ENCODE results near the gene GPC4.
A peak's percentile ranks its signal among the peaks of the same experiment; 100 is the strongest.

The GPC4 gene

DNA sequence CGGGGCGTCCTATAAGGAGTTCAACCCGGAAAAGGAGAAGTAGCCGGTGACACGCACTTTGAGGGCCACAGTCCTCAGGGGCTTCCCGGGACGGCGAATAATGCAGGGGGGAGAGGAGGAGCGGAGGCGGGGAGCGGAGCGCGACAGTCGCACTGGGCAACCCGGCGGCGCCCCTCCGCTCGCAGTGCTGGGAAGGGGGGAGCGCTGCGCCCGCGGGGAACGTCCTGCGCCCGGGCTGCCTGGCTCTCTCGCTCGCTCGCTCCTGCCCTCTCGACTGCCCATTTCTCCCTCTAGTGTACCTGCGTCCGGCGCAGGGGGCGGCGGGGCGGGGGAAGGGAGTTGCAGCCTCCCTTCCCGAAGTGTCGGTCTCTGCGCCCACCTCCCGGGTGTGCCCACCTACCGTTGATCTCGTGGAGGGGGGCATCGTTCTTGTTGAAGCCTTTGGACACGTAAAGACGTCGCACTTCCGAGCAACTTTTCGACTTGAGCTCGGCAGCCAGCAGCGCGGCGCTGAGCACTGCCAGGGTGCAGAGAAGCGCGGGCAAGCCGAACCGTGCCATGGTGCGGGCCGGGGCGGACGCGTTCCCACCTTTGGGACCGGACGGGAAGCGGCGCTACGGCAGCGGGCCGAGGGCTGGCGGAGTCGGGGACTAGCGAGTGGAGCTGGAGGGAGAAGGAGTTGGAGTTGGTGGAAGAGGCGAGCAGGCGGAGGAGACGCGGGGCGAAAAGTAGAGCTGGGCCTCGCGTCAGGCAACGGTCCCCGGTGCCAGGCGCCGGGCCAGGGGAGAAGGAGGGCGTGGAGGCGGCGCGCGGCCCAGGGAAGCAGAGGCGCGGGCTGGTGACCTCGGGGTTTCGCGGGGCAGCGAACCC, 648 bp downstream of the GPC4 start:
- TF ChIP-seq RARB (CRISPR knock-in tag; IDR thresholded peaks at IDR 0.05) (no peak), BACH2 (CRISPR knock-in tag; IDR thresholded peaks at IDR 0.05; ENCODE audit: borderline replicate concordance) (no peak), ARNTL (CRISPR knock-in tag; IDR thresholded peaks at IDR 0.05; ENCODE audit: borderline replicate concordance, low read depth) (no peak)
- TF ChIP-seq, protein P1, sequence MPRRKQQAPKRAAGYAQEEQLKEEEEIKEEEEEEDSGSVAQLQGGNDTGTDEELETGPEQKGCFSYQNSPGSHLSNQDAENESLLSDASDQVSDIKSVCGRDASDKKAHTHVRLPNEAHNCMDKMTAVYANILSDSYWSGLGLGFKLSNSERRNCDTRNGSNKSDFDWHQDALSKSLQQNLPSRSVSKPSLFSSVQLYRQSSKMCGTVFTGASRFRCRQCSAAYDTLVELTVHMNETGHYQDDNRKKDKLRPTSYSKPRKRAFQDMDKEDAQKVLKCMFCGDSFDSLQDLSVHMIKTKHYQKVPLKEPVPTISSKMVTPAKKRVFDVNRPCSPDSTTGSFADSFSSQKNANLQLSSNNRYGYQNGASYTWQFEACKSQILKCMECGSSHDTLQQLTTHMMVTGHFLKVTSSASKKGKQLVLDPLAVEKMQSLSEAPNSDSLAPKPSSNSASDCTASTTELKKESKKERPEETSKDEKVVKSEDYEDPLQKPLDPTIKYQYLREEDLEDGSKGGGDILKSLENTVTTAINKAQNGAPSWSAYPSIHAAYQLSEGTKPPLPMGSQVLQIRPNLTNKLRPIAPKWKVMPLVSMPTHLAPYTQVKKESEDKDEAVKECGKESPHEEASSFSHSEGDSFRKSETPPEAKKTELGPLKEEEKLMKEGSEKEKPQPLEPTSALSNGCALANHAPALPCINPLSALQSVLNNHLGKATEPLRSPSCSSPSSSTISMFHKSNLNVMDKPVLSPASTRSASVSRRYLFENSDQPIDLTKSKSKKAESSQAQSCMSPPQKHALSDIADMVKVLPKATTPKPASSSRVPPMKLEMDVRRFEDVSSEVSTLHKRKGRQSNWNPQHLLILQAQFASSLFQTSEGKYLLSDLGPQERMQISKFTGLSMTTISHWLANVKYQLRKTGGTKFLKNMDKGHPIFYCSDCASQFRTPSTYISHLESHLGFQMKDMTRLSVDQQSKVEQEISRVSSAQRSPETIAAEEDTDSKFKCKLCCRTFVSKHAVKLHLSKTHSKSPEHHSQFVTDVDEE (CRISPR knock-in tag; IDR thresholded peaks at IDR 0.05) = no peak
- ATAC-seq = peak; percentile 40

DNA sequence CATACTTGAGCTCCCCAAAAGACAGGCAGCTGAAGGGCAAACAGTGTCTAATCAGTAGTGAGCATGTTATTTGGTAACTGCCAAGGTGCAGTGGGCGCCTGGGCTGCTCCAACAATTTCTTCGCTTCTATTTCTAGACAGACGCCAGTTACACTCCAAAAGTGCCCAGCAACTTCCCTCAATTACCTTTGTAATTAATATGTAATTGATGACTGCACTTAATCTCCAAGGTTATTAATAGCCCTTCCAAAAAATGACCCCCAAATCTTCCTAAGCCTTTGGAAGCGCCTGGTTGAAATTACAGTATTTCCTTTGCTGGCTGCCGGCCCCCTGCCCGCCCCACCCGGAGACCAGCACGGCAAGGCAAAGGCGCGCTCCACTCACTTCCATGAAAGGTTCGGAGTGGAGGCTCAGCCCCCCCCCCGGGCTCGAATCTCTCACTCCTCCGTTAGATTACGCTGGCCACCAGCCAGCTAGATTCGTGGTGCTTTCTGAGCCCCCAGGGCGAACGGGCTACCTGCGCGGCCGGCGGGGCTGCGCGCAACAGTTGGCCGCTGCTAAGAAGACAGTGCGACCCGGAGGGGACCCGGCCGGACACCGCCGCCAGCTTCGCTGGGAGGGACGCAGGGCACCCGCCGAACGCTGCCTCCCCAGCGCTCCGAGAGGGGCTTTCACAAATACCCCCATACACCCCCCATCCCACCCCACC, 1.9 kb downstream of the GPC4 start:
- TF ChIP-seq ZFP3 (CRISPR knock-in tag; IDR thresholded peaks at IDR 0.05) (no peak), CSDC2 (CRISPR knock-in tag; IDR thresholded peaks at IDR 0.05) (no peak), ZNF565 (CRISPR knock-in tag; conservative IDR thresholded peaks at IDR 0.05; ENCODE audit: low read depth) (no peak), ZNF8 (CRISPR knock-in tag; IDR thresholded peaks at IDR 0.05) (no peak), ZNF70 (CRISPR knock-in tag; IDR thresholded peaks at IDR 0.05) (no peak), ZC3H10 (CRISPR knock-in tag; IDR thresholded peaks at IDR 0.05) (no peak), TOX (CRISPR knock-in tag; IDR thresholded peaks at IDR 0.05; ENCODE audit: borderline replicate concordance) (no peak), ARNTL (CRISPR knock-in tag; IDR thresholded peaks at IDR 0.05; ENCODE audit: borderline replicate concordance, low read depth) (no peak), PPARA (CRISPR knock-in tag; IDR thresholded peaks at IDR 0.05; ENCODE audit: borderline replicate concordance) (no peak), RARB (CRISPR knock-in tag; IDR thresholded peaks at IDR 0.05) (no peak), ZFP30 (CRISPR knock-in tag; IDR thresholded peaks at IDR 0.05) (no peak), SNAI2 (CRISPR knock-in tag; IDR thresholded peaks at IDR 0.05) (no peak), OSR1 (CRISPR knock-in tag; IDR thresholded peaks at IDR 0.05) (no peak), ESRRG (CRISPR knock-in tag; IDR thresholded peaks at IDR 0.05) (no peak)
- TF ChIP-seq, protein P2, sequence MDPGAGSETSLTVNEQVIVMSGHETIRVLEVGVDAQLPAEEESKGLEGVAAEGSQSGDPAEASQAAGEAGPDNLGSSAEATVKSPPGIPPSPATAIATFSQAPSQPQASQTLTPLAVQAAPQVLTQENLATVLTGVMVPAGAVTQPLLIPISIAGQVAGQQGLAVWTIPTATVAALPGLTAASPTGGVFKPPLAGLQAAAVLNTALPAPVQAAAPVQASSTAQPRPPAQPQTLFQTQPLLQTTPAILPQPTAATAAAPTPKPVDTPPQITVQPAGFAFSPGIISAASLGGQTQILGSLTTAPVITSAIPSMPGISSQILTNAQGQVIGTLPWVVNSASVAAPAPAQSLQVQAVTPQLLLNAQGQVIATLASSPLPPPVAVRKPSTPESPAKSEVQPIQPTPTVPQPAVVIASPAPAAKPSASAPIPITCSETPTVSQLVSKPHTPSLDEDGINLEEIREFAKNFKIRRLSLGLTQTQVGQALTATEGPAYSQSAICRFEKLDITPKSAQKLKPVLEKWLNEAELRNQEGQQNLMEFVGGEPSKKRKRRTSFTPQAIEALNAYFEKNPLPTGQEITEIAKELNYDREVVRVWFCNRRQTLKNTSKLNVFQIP (CRISPR knock-in tag; IDR thresholded peaks at IDR 0.05; ENCODE audit: borderline replicate concordance, low read depth) = no peak
- TF ChIP-seq, protein P1 (CRISPR knock-in tag; IDR thresholded peaks at IDR 0.05) = no peak
- TF ChIP-seq, protein P3, sequence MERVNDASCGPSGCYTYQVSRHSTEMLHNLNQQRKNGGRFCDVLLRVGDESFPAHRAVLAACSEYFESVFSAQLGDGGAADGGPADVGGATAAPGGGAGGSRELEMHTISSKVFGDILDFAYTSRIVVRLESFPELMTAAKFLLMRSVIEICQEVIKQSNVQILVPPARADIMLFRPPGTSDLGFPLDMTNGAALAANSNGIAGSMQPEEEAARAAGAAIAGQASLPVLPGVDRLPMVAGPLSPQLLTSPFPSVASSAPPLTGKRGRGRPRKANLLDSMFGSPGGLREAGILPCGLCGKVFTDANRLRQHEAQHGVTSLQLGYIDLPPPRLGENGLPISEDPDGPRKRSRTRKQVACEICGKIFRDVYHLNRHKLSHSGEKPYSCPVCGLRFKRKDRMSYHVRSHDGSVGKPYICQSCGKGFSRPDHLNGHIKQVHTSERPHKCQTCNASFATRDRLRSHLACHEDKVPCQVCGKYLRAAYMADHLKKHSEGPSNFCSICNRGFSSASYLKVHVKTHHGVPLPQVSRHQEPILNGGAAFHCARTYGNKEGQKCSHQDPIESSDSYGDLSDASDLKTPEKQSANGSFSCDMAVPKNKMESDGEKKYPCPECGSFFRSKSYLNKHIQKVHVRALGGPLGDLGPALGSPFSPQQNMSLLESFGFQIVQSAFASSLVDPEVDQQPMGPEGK (CRISPR knock-in tag; IDR thresholded peaks at IDR 0.05; ENCODE audit: borderline replicate concordance) = no peak
- no peak for ATAC-seq

DNA sequence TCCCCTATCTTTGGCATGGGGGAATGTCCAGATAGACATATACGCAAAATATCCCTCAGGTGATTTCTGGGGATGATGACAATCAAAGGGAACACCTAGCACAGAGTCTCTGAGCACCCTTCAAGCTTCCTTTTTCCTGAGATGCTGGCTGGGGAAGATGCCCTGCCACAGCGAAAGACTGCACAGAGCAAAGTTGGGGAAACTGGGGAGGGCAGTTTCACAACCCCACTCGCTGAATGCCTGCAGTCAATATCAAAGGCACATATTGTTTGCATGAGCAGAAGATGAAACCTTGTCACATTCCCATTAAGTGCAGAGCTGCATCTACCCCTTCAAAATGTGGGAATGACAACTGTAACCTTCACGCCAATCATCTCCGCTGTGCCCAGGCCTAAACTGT, 2.6 kb downstream of the GPC4 start:
- TF ChIP-seq ZNF70 (CRISPR knock-in tag; IDR thresholded peaks at IDR 0.05) = no peak
- no peak for TF ChIP-seq ZFP3 (CRISPR knock-in tag; IDR thresholded peaks at IDR 0.05)
- TF ChIP-seq ZNF565 (CRISPR knock-in tag; conservative IDR thresholded peaks at IDR 0.05; ENCODE audit: low read depth) = no peak
- no peak for ATAC-seq
